GM20431 (cell line): ENCODE data around the gene COL20A1.

ENCODE experiments used
- in situ Hi-C: fragments of 300-500 bp; cut with MseI, MboI; formaldehyde crosslinking; loops from one replicate; pipeline ENCODE4 v1.15.0; 2020; ENCODE audit warnings: low sequenced_read_pairs; ENCODE audit not compliant: unreplicated experiment

The COL20A1 gene

GRCh38 chr20:63260521-63260920 lies 32.5 kb upstream of the COL20A1 start:
- in situ Hi-C loops = no loop called here

- in situ Hi-C loops = no loop called here
Measured at GRCh38 chr20:63261060-63261794, 31.8 kb upstream of the COL20A1 start.

- in situ Hi-C loops = no loop called here
Measured at GRCh38 chr20:63261795-63262528, 31.0 kb upstream of the COL20A1 start.

GRCh38 chr20:63262836-63263235 lies 30.1 kb upstream of the COL20A1 start:
- in situ Hi-C loops = no loop called here

- in situ Hi-C loops = no loop called here
Measured at GRCh38 chr20:63264000-63264399, 29.0 kb upstream of the COL20A1 start.

- in situ Hi-C loops = no loop called here
Measured at GRCh38 chr20:63264519-63264918, 28.5 kb upstream of the COL20A1 start.

- in situ Hi-C loops = no loop called here
Measured at GRCh38 chr20:63265891-63266515, 27.0 kb upstream of the COL20A1 start.

- in situ Hi-C loops = no loop called here
Measured at GRCh38 chr20:63267691-63268090, 25.3 kb upstream of the COL20A1 start.

- in situ Hi-C loops = no loop called here
Measured at GRCh38 chr20:63268256-63268655, 24.7 kb upstream of the COL20A1 start.

GRCh38 chr20:63268671-63269439 lies 24.1 kb upstream of the COL20A1 start:
- in situ Hi-C loops = no loop called here

- in situ Hi-C loops = no loop called here
Measured at GRCh38 chr20:63269724-63270123, 23.3 kb upstream of the COL20A1 start.

- in situ Hi-C loops = no loop called here
Measured at GRCh38 chr20:63270606-63271325, 22.2 kb upstream of the COL20A1 start.

GRCh38 chr20:63272105-63273058 lies 20.6 kb upstream of the COL20A1 start, which contains the start of gene ARFGAP1:
TSS of gene ARFGAP1 (plus strand) at chr20:63272813. CDS start at chr20:63275581, 2,768 bp downstream.
- in situ Hi-C loops = no loop called here

- in situ Hi-C loops = no loop called here
Measured at GRCh38 chr20:63273059-63273579, 19.9 kb upstream of the COL20A1 start.

- in situ Hi-C loops = no loop called here
Measured at GRCh38 chr20:63273635-63274380, 19.2 kb upstream of the COL20A1 start.

- in situ Hi-C loops = no loop called here
Measured at GRCh38 chr20:63274381-63275228, 18.4 kb upstream of the COL20A1 start.

- in situ Hi-C loops = no loop called here
Measured at GRCh38 chr20:63275825-63276224, 17.2 kb upstream of the COL20A1 start.
